NB4 (cell line): ENCODE results near the gene ZNF516.

Source experiments
- CTCF ChIP-seq: IDR thresholded peaks from one replicate; pipeline ENCODE4 v1.5.1; 2012; ENCODE audit warnings: low read depth, low read length
- MAX ChIP-seq: IDR thresholded peaks from 2 replicates; pipeline ENCODE4 v1.6.1; 2011; ENCODE audit warnings: low read depth, low read length
- POLR2A ChIP-seq: IDR thresholded peaks from 2 replicates; pipeline ENCODE4 v1.6.1; 2011; ENCODE audit warnings: mild to moderate bottlenecking; ENCODE audit not compliant: insufficient read length; ENCODE audit errors: extremely low read depth

- TF ChIP-seq POLR2A (no peak), CTCF (no peak), MAX (no peak)
These were observed 115.6 kb downstream of the ZNF516 start for GRCh38 chr18:76379226-76380126.
